GM19023 (cell line): ENCODE results near the gene CHST11.
"Not testable (repeated sequence)": the region's sequence is repeated elsewhere in the genome, so short reads cannot be mapped to it uniquely, and the experiment has no call there.

ENCODE experiments used
- ATAC-seq: cut with Tn5 transposase; IDR thresholded peaks from one replicate; pipeline ENCODE4 v1.9.1; 2021; ENCODE audit warnings: mild to moderate bottlenecking, moderate library complexity; ENCODE audit not compliant: unreplicated experiment

Gene CHST11

GRCh38 chr12:104727726-104728465, 271.1 kb downstream of the CHST11 start:
- no peak for ATAC-seq

DNA sequence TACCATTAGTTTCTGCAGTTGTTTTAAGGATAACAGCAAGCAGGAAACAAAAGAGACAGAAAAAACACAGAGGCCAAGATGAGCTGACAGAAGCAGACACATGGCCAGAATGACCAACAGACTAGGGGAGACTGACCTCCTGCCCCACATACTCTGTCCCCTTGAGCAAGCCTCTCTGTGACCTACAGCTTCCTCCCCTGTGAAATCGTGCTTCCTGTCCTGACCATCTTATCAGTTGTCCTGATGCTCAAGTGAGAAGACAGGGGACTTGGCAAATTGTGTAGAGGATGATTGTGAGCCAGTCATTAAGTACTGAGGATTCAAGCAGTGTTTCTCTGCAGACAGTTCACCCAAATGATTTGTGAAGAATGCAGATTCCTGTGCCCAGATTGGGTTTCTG, 272.3 kb downstream of the CHST11 start:
- no peak for ATAC-seq

DNA sequence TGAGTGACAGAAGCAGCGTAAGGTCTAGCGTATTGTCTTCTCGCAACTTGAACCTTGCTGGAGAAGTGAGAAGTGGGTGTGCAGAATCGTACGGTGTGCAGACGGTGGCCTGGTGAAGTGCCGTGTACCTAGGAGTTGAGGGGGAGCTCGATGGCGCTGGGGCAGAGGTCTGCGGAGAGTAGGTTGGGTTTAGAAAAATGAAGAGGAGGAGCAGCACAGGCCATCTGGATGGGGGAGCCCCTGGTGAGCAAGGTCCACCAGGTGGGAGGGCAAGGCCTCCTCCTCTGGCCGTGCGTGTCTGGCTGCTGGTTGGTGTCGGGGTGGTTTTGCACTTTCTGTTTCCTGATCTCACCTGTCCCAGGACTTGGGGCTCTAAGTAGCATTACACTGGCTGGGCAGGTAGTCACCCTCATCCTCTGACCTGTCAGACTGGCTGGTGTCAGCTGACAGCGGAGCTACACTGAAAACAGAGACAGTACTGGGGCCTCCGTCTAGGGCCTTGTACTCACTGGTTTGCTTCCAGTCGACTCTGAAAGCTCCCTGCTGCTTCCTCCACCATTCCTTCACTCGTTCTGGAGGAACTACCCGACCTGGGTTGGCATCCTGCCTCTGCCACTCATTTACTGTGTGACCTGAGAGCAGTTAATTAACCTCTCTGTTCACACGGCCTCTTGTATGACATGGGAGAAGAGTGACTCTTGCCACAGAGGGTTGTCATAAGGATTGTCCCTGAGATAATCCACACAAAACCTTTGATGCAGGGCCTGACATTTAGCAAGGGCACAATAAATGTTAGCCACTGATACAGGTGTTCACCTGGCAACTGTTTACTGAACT, 273.1 kb downstream of the CHST11 start:
- ATAC-seq, result no peak

DNA sequence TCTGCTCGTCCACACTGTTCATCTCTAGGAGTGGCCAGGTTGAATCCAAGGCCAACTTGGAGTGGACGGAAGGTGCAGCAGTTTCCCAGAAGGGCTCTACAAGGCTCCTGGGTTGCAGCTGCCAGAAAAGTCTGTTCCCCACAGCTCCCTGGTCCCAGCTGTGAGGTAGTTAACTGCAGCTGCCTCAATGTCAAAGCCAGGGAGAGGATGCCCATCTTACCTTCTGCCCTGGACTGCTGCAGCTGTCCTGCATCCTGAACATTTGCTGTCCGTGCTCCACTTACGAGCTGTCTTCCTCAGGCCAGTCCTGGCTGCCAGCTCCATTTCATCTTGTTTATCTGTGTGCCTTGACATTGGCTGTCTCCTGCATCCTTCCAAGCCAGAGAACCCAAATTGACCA, 274.0 kb downstream of the CHST11 start:
- no peak for ATAC-seq

GRCh38 chr12:104733717-104734175, 277.0 kb downstream of the CHST11 start:
- ATAC-seq, result no peak

DNA sequence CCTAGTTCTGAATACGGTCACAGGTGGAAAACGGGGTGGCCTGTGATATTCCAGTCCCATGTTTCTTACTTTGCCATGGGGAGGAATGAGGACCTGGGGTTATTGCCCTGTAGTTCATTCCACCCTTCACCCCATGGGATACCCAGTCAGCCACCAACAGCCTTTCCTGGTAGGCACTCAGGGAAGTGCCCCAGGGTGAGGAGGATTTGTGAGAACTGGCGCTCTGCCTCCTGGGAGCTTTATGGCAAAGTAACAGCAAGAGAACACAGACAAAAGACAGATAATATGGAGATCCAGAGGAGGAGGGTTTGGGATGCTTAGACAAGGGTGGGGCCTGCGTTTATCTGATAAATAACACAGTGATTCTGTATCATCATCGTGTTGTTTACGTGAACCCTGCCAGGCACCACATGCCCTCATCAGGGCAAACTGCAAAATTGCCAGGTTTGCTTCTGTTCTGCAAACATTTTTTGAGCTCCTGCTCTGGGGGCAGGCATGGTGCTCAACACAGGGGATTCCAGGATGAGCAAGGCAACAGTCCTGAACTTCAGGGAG, 277.9 kb downstream of the CHST11 start:
- no peak for ATAC-seq

GRCh38 chr12:104735801-104736200, 279.1 kb downstream of the CHST11 start:
- no peak for ATAC-seq

DNA sequence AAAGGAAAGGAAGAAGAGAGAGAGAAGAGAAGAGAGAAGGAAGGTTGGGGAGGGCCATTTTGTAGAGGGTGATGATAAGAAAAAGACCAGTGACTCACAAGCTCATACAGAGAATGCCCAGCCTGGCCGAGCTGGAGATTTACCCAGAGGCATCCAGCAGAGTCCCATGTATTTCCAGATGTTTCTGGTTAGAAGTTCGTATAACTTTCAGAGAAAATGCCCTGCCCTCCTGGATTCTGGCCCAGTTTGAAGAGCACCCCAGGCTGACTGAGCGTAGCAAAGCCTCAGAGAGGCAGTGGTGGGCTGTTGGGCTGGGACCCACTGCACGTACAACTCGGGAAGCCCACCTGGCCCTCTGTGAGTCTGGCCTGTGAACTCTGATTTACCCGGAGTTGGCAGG, 279.6 kb downstream of the CHST11 start:
- ATAC-seq, result no peak

DNA sequence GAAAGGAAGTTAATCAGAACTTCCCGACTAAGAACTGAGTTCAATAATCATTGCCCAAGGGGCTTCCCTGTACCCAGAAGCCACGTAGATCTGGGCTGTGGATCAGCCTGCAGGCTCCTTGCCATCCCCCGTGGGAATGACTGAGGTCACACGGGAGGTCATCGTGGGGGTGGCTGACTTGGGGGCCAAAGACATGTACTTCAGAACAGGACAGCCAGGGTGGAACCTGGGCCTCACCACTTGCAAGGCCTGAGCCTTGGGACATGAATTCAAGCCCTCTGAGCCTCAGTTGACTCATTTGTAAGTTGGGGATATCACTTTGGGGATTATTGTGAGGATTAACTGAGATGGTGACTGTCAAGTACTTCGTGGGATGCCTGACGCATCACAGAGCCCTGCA, 280.4 kb downstream of the CHST11 start:
- no peak for ATAC-seq

GRCh38 chr12:104737791-104738301, 281.1 kb downstream of the CHST11 start:
- no peak for ATAC-seq

- no peak for ATAC-seq
These were observed 281.6 kb downstream of the CHST11 start for GRCh38 chr12:104738331-104738730.

GRCh38 chr12:104738776-104739642, 282.3 kb downstream of the CHST11 start:
- no peak for ATAC-seq

- peak; percentile 58 for ATAC-seq
These were observed 283.9 kb downstream of the CHST11 start for GRCh38 chr12:104740668-104741067.

DNA sequence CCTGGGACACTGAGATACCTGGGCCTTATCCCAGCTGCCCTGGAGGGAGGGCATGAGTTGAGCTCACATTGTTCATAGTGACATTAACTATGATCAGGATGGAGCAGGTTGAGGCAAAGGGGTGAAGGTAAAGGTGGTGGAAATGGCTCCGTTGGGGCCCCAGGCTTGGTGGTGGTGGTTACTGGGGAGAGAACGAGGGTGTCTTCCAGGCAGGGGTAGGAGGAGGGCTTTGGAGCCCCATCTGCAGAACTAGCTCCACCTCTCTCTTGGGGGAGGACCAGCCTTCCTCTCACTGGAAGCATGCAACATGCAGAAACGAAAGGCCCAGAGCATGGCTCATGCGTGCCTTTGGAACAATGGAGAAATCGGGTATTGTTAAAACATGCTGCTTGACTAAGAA, 284.3 kb downstream of the CHST11 start:
- ATAC-seq, result peak; percentile 32

DNA sequence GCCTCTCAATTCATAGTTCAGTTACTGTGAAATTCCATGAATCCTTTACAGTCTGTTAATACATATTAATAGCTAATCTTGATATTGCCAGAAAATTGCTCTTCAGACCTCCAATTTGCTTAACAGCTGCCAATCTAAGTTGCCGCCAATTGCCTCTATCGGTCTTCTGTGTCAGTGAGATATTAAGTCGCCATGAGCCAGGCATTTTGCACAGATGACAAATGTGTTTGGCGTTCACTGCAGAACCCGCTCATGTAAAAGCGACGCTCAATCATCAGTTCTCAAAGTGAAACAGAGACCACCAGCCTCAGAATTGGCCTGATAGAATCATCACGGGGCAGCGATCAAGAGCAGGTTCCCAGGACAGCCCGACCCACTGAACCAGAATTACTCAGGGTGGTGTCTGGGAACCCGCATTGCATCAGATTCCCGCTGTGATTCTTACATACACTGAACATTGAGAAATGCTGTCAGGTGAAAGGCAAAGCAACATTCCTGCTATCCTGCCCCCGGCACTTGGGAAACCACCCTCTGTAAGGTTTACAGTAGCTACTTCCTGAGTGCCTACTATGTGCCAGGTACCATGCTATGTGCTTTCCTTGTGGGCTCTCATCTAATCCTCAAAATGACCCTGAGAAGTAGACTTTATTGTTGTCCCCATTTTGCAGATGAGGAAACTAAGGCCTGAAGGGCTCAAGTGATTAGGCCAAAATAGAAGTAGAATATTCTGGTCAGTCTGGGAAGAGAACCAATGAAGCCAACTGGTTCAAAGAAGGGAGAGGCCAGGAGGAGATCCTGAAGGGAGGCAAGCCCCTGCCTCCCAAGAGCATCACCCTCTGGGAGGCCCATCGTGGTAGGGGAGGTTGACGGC, 285.0 kb downstream of the CHST11 start:
- ATAC-seq, result no peak

GRCh38 chr12:104742551-104743201, 285.9 kb downstream of the CHST11 start:
- no peak for ATAC-seq

- no peak for ATAC-seq
These were observed 286.4 kb downstream of the CHST11 start for GRCh38 chr12:104743202-104743580.

GRCh38 chr12:104743753-104744548, 287.2 kb downstream of the CHST11 start:
- ATAC-seq, result not testable (repeated sequence)
